CD4-positive, alpha-beta T cell treated with Interleukin-4 for 4 hours (primary cell): ENCODE results near the gene RPL27A.
A peak's percentile ranks its signal among the peaks of the same experiment; 100 is the strongest.
"Not testable (repeated sequence)": the region's sequence is repeated elsewhere in the genome, so short reads cannot be mapped to it uniquely, and the experiment has no call there.

Experiments used
- DNase-seq: peaks from one replicate; pipeline ENCODE4 v3.0.0-alpha.2; 2020

Gene RPL27A

DNA sequence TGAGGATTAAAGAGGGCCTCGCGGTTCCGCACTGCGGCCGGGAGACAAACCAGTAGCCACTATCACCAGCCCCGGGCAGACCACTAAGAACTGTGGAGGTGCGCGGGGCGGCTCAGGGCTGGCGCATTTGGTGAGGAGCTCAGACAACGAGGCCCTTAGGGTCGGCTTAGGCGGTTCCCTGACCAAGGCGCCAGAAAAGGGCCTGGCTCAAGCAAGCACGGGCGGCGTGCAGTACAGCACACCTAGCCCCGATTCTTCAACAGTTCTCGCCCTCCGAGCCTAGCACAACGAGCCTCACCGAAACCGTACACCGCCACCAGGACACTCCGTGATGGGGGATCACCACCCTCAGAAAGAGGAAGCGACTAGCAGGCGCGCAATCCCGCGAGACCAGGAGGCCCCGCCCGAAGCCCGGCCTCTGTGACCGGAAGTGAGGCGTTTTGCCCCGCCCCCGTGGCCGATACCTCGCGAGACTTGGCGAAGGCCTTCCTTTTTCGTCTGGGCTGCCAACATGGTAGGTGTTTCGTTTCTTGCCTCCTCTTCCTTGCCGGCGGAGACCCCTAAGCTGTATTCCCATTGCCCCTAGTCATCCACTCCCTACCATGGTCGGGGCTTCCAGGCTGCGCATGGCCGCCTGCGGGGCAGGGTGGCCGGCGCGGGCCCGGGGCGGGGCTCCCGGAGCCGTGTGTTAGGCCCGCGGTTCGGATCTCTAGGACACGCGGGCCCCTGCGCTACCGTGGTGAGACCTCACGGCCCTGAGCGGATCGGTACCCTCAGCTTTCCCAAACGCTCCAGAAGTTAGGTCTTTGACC, at the start of gene RPL27A, which contains the start of gene TRIM66:
Gene RPL27A (plus strand): TSS at position 490 of the 812 bp plus-strand sequence. CDS start 22 bp downstream, at position 512.
Gene TRIM66 (minus strand): TSS at position 363 of the 812 bp plus-strand sequence. CDS start 10,391 bp downstream, outside the sequence.
- peak; percentile 98 for DNase-seq

DNA sequence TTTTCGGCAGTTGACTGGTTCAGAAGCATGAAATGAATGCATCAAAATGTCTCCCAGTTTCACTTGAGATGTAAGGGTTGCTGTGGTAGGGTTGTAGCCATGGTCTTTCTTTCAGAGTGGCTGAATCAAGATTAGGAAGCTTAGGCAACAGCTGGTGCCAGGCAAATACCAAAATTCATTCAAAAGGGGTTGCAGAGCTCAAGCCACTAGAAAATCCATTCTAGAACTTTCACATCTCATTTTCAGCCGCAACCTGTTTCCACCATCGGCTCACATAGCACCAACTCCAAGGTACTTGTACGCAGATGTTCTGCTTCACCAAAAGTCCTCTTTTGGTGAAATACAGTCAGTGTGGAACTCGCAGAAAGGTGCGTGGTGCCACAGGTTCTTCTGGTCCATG, 48.1 kb upstream of the RPL27A start:
- no peak for DNase-seq

DNA sequence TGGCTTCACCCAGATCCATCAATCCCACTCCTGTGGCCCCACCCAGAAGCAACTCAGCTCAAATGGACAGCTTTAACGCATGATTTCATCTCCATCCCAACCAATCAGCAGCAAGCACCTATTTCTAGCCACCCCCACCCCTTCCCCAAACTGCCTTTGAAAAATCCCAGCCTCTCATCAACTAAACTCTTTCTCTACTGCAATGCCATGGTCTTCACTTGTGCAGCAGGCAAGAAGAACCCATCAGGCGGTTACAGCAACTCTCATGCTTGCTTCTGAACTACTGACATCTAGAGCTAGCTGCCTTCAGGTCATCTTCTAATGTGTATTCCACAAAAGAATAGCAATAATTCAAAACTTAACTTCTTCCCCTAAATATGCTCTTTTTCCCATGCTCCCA, 46.5 kb upstream of the RPL27A start:
- no peak for DNase-seq

DNA sequence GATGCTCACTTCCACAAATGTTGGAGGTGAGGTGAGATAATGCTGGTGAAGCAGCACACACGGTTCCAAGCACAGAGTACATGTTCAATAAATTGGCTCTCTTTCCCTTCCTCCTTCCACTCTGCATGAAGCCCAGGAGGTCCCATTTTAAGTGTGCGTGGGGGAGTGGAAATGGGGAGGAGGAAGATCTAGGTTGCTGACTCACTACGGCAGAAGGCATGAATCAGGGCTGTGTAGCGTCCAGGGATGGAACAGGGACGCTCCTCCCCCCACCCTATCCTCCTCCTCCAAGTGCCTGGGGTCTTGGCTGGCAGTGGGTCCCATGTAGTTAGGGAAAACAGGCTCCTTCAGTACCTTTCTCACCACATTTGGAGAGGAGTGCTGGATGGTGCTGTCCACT, 44.3 kb upstream of the RPL27A start:
- DNase-seq = no peak

DNA sequence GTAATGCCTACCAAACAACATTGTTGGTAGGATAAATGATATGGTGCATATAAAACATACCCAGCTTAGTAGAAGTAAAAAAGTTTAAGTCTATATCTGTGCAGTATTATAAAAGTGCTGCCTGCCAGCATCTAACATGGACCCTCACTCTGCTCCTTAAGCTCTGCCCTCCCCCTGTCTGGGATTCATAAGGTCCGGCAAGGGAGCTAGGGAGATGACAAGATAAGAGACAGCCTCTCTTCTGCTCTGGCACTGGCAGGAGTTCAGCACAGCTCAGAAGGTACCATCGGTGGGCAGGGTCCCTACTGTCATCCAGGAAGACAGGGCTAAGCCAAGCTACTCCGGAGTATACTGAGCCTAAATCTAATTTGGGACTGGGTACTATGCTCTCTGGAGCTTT, 42.9 kb upstream of the RPL27A start:
- DNase-seq = no peak

DNA sequence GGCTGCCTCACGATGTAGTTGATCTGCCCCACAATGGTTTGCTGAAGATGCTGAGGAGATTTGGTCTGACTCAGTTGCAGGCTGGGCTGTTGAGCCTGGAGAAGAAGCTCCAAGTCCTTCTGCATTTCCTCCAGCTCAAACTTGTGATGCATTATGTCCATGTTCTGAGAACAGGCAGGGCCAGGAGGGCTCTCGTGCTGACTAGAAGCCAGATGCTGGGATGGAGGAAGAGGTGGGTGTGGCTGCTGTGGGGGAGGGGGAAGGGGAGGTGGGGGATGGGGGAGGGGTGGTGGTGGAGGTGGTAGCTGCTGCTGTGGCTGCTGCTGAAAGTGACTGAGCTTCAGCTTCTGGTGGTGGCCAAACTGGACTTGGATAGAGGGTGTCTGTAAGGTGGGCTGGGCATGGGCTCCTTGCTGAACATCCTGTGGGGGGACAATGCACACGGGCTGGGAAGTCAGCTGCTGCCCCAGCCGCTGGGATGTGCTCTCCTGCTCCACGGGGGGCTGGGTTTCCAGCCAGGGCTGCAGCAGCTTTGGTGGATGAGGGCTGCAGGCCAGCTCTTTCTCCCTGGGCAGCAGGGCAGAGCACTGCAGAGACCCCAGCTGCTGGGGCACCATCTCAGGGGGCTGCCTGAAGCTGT, 42.2 kb upstream of the RPL27A start:
- DNase-seq = no peak

DNA sequence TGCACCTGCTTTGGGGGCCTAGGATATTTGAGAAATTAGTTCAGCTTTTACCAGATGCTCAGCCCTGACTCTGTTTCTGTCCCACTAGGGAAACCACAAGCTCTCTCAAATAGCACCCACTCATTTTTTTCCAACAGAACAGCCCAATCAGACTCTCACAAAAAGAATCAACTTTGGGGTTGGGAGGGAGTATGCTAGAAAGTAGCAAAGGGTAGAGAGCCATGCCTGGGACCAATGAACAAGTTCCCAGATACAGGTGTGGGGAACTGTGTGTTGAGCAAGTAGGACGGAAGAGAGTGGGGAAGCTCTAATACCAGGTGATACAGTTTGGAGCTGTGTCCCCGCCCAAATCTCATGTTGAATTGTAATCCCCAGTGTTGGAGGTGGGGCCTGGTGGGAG, 41.3 kb upstream of the RPL27A start:
- no peak for DNase-seq

DNA sequence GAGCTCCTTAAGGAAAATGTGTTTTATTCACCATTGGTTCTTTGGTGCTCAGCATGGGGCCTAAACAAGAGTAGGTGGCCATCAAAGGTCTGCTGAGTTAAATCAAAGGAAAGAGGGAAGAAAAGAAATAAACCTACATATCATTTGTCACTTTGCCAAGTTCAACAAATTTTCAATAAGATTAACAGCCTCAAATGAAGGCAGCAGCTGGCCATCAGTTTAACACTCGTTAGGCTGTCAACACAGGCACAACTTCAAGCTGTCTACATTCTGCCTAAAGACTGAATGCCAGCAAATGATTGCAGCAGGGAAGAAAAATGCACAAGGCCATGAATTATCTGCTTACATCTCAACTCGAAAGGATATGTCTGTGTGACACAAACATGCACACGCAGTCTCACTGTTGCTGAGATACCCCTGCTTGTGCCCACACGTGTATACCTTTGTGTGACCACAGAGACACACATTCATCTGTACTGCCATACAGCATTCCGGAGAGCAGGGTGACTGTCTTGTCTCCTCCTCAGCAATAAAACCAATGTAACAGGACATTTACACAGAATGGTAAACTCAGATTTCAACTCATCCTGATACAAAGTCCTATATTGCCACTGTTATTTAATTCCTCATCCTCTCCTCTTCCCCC, 40.3 kb upstream of the RPL27A start:
- DNase-seq = no peak

DNA sequence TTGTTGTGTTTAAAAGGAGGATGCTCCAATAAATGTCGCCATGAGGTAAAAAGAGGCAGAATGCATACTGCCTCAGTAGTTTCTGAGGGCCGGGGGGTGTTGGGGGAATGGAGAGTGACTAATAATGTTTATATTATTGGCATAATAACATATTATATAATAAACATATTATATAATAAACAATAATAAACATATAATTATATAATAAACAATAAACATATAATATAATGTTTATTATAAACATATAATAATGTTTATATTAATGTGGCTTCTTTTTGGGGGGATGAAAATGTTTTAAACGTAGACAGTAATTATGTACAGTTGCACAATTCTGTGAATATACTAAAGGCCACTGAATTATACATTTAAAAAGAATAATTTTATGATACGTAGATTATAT, 35.7 kb upstream of the RPL27A start:
- no peak for DNase-seq

DNA sequence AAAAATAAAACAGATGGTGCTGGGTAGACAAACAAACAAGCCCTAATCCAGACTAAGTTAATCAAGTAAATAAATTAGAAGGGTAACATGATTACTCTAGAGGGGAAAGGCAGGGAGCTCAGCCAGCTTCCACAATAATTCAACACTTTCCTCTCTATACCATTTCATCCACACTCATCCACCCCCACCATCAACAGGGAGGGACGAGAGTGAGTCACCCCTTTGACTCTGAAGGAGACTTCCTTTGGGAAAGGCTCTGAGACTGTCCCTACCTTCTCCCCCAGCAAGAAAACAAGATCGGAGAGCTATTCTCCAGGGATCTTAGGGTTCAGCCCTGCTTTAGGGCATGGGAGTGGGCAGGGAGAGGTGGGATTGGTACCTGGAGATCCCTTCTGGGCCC, 33.2 kb upstream of the RPL27A start:
- DNase-seq = no peak

DNA sequence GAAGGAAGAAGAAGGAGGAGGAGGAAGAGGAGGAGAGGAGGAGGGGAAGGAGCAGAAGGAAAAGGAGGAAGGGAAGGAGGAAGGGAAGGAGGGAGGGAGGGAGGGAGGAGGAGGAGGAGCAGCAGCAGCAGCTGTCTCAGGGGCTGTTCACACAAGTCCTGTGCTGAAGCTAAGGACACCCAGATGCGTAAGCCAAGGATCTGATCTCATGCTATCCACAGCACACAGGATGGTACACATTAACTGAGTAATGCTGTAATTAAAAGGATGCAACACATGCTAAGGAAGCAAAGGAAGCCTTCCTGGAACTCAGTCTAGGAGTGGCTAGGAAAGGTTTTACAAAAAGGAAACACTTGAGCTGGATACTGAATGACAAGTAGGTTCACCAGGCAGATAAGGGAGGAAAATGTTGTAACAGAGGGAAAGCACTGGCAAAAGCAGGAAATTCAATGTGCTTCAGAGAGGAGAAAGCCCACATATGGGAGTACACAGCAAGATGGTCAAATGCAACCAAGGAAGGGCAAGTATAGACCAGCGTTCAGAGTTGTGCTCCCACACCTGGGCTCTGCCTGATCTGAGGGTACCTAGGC, 32.1 kb upstream of the RPL27A start:
- no peak for DNase-seq

DNA sequence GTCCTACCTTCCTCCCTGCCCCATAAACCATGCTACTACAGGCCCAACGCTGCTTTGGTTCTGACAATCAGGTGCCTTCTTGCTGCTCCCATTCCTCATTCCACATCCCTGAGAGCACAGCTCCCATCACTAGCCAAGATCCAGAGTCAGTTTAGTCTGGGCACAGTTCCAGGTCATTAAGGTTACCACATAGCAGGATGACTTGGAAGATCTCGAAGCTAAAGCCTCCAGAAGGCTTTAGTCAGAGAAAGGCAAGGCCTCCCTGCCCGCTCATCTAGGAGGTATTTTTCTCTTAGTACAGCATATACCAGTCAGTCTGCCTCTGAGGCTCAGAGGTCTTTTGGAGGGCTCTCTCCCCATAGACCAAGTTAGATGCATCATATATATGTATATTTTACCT, 30.5 kb upstream of the RPL27A start:
- DNase-seq = no peak

DNA sequence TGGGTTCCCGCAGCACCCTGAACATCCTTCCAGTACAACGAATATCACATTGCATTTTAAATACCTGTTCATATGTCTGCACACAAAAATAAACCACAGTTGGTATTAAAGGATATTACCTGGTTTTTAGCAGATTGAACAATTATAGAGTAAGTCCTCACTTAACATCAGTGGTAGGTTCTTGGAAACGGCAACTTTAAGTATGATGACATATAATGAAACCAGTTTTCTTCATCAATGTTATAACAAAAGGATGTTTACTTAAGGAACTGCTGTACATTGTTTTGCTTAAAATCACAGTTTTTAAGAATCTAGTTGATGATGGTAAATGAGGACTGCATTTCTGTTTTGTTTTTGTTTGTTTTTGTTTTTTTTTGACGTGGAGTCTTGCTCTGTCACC, 28.1 kb upstream of the RPL27A start:
- no peak for DNase-seq

DNA sequence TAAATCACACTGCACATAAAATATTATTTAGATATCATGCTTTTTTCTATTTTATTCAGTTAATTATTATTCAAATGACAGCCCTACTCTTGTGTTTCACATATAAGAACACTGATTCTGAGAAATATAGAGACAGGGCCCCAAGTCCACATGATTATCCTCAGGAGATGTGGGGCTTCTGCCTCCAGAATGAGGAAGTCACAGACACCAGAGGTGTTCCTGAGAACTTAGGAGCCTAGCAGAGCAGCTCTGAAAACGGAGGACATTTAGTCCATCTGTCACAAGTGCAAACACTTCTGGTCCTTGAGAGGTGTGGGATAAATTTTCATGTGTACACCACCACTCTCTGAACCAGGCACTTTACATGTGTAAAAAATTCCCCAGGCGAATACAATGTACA, 26.3 kb upstream of the RPL27A start:
- no peak for DNase-seq

DNA sequence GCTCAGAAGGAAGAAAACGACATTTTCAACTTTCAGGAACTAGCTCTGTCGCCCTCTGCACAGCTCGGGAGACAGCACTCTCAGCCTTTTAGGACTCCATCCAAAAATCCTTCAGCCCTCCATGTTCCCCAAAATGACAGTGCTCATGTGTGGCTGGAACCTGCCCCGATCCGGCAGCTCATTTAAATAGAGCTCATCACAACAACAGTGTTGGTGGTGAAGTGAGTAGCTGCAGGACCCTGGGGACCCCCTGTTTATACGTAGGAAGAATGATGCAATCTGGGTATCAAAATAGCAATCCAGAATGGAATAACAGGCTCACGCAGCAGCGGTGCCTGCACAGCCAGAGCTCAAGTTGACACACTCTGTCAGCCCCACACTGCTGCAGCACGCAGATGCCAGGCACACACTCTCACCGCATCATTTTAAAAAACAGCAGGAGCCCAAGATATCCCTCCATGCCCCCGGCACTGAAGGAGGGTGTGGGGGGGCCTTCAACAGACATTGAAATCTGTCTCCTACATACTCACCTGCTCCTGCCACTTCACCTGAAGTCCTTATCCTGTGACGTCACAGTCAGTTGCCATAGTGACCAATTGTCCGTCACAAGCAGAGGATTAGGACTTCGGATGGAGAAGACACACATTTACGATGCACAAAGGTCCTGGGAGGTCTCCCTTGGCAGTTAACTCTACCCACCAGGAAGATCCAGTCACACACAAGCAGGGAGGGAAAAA, 24.1 kb upstream of the RPL27A start:
- no peak for DNase-seq

DNA sequence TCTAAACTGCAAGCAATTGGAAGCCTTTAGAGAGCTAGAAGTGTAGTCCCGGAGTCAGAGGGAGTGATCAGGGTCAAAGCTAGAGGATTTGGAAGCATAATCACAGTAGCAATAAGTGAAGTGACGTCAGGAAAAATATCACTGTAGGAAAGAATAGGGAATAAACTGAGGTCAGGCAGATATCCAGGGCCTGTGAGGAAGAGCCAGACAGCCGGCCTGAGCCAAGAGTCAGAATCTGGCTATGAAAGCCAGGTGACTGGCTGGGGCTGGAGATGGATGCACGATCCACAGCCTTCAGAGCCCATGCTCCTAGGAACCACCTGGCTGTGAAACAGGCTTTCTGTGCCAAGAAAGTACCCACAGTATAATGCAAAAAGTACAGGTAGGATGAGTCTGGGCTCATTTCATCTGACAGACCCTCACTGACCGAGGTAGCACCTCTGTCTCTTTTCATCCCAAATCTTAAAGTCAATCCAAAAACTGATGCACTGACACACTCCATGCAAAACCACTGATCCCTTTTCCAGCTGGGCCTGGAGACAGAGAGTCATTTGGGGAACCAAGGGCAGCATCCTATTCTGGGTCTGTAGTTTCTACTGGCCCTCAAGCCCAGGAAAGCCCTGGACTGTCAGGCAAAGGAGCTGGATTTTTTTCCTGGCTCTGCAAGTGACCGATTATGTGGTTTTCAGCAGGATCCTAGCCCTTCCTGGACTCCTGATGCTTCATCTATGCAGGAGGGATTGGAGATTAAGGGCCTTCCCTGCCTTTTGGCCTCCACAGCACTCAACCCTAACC, 21.4 kb upstream of the RPL27A start:
- no peak for DNase-seq

DNA sequence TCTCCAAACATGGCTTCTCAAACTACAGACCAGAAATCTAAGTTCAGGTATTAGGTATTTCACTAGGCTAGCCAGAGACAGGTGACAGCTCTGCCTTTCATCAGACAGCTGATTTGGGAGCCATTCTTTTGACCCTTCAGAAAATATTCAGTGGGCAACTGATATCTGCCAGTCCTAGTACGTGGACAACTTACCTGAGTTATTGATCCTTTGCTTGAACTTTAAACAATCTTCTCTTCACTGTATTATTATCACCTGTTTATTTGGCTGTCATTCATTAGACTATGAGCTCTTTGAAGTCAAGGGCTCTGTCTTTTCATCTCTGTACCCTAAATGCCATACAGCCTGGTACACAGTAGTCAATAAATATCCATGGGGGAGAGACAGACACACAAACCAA, 17.4 kb upstream of the RPL27A start:
- no peak for DNase-seq

DNA sequence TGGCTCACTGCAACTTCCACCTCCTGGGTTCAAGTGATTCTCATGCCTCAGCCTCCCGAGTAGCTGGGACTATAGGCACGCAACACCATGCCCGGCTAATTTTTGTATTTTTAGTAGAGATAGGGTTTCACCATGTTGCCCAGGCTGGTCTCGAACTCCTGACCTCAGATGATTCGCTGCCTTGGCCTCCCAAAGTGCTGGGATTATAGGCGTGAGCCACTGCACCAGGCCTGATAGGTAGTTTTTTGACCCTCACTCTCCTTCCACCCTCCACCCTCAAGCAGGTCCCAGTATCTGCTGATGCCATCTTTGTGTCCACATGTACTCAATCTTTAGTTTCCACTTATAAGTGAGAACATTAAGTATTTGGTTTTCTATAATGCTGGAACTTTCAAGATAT, 12.5 kb upstream of the RPL27A start:
- DNase-seq = not testable (repeated sequence)

DNA sequence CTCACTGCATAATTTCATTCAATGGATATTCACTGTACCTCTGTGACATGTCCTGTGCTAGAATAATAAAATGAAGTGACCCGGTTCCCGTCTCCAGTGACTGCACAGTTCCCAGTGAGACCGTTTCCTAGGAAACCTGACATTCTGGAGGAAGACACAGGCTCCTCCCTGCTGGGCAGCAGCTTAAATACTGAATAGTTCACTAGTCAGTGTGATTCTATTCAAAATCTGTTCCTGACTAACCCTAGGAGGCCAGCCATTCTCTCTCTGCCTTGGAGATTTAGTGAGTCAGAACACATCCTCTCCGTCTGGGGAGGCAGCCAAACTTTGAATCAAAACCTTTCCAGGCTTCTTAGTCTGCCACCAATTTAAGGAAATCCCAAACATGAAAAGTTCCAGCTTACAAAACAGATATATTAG, 11.4 kb upstream of the RPL27A start:
- no peak for DNase-seq

DNA sequence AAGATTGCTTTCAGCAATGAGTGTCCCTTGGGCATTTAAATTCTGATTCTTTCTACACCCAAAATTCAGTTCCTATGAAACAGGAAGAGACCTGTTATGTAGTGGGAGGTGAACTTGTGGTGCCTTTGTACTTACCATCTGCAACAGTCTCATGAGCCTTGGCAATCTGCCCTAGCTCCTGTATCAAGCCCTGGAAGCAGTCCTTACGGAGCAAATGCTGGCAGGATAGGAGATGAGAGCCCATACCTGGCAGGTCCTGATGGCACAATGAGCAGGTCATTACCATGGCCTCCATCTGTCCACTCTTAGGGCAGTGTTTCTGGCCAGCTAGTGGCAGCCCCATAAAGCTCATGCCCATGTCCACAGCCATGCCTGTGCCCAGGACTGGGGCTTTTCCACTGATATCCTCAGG, 10.9 kb upstream of the RPL27A start:
- DNase-seq = no peak

DNA sequence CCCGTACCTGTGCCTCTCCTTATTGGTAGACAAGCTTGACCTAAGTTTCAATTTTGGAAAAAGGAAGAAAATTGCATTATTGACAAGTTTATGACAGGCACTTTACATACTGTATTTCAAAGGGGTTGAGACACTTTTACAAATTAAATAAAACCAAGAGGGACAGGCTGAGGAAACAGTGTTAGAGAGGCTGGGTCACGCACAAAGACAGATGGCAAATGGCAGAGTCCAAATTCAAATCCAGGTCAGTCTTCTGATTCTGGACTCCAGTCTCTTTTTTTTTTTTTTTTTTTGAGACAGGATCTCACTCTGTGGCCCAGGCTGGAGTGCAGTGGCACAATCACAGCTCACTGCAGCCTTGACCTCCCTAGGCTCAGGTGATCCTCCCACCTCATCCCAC, 10.2 kb upstream of the RPL27A start:
- DNase-seq = no peak

DNA sequence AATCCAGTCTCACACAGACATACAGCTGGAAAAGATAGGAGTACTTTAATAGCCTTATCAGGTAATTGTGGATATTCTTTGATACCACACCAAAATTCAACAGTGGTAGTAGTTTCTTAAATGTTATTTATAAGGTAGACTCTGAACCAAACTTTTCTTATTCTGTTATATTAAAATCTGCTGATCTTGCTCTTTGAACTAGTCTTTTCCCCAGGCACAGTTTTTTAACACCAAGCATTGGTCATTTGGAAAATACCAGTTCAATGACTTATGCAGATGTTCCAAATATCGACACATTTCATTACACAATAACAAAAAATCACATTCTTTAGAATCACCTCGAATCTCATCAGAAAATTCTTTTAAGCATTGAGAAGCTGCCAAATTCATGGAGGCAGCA, 7.7 kb upstream of the RPL27A start:
- no peak for DNase-seq
